Measurements from ENCODE around the gene GARNL3.

- TF ChIP-seq CTCF (IDR thresholded peaks at IDR 0.05), result no peak
- no peak for TF ChIP-seq POLR2A (IDR thresholded peaks at IDR 0.05)
Observed at GRCh38 chr9:127351182-127352166, 86.9 kb downstream of the GARNL3 start.
